ENCODE data around the gene MCC.

The MCC gene

GRCh38 chr5:113128082-113128481 is 360.2 kb downstream of the MCC start:
- H3K4me3 ChIP-seq (ENCODE audit: control insufficient read depth, low read depth, low read length): no peak overlapping the region
- DNase-seq (ENCODE audit: low read depth): no peak
- TF ChIP-seq CTCF (conservative IDR thresholded peaks at IDR 0.05; ENCODE audit: control insufficient read depth, insufficient read depth, low read depth, low read length): no peak

GRCh38 chr5:113127021-113127420 is 361.2 kb downstream of the MCC start:
- TF ChIP-seq CTCF (conservative IDR thresholded peaks at IDR 0.05; ENCODE audit: control insufficient read depth, insufficient read depth, low read depth, low read length): no peak
- no peak overlapping the region for H3K4me3 ChIP-seq (ENCODE audit: control insufficient read depth, low read depth, low read length)
- no peak for DNase-seq (ENCODE audit: low read depth)

- no peak for TF ChIP-seq CTCF (conservative IDR thresholded peaks at IDR 0.05; ENCODE audit: control insufficient read depth, insufficient read depth, low read depth, low read length)
- H3K4me3 ChIP-seq (ENCODE audit: control insufficient read depth, low read depth, low read length): no peak overlapping the region
- no peak for DNase-seq (ENCODE audit: low read depth)
Measured at GRCh38 chr5:113125371-113125770, 362.9 kb downstream of the MCC start.

GRCh38 chr5:113124914-113125313 is 363.3 kb downstream of the MCC start:
- no peak for DNase-seq (ENCODE audit: low read depth)
- TF ChIP-seq CTCF (conservative IDR thresholded peaks at IDR 0.05; ENCODE audit: control insufficient read depth, insufficient read depth, low read depth, low read length): no peak
- H3K4me3 ChIP-seq (ENCODE audit: control insufficient read depth, low read depth, low read length): no peak overlapping the region

GRCh38 chr5:113124265-113124664 is 364.0 kb downstream of the MCC start:
- no peak overlapping the region for H3K4me3 ChIP-seq (ENCODE audit: control insufficient read depth, low read depth, low read length)
- no peak for TF ChIP-seq CTCF (conservative IDR thresholded peaks at IDR 0.05; ENCODE audit: control insufficient read depth, insufficient read depth, low read depth, low read length)
- DNase-seq (ENCODE audit: low read depth): no peak

GRCh38 chr5:113123618-113124017 is 364.6 kb downstream of the MCC start:
- H3K4me3 ChIP-seq (ENCODE audit: control insufficient read depth, low read depth, low read length): no peak overlapping the region
- TF ChIP-seq CTCF (conservative IDR thresholded peaks at IDR 0.05; ENCODE audit: control insufficient read depth, insufficient read depth, low read depth, low read length): peak; percentile 22
- peak; percentile 23 for DNase-seq (ENCODE audit: low read depth)

GRCh38 chr5:113122053-113122452 is 366.2 kb downstream of the MCC start:
- peak; percentile 99 for DNase-seq (ENCODE audit: low read depth)
- peak; percentile 28 for TF ChIP-seq CTCF (conservative IDR thresholded peaks at IDR 0.05; ENCODE audit: control insufficient read depth, insufficient read depth, low read depth, low read length)

More at GRCh38 chr5:113122053-113122452, 366.2 kb downstream of the MCC start:
- H3K4me3 ChIP-seq (ENCODE audit: control insufficient read depth, low read depth, low read length): no peak overlapping the region
